GM12878 (cell line): Measurements from ENCODE around the gene VTN. TPM values are rescaled to one million over a fixed set of nuclear protein-coding genes. Genes with fewer than 3 reads are reported as not detected.

Experiments
- ATAC-seq: fragments of 200-7000 bp; cut with Tn5 transposase; 3 replicates; pipeline ENCODE4 v1.9.1; 2020; ENCODE audit warnings: mild to moderate bottlenecking, moderate library complexity
- BruUV-seq: library from RNA; stranded (reverse); fragments of 400-500 nt; replicated peaks from 2 replicates; lab custom pipeline; 2021; lab: Mats Ljungman, UMichigan
- CTCF ChIA-PET: fragments of 300-600 bp; sonication (Branson Sonifier 250); formaldehyde crosslinking; extraction: SDS; loops from one replicate; lab custom pipeline; 2021; ENCODE audit warnings: inconsistent platforms; lab: Yijun Ruan, JAX
- POLR2A ChIA-PET: fragments of 350-600 bp; formaldehyde crosslinking; extraction: SDS; loops from one replicate; lab custom pipeline; 2021; ENCODE audit warnings: inconsistent platforms; lab: Charles Lee
- RAD21 ChIA-PET: fragments of 300-600 bp; sonication (Branson Sonifier 250); formaldehyde crosslinking; loops from one replicate; lab custom pipeline; 2023; ENCODE audit warnings: antibody characterized with exemption; ENCODE audit not compliant: unreplicated experiment; lab: Charles Lee
- SMC1A ChIA-PET: fragments of 300-600 bp; sonication (Branson Sonifier 250); formaldehyde crosslinking; loops from one replicate; lab custom pipeline; 2023; ENCODE audit not compliant: unreplicated experiment, uncharacterized antibody; lab: Charles Lee
- DNase-seq: peaks from one replicate; pipeline ENCODE4 v3.0.0-alpha.2; 2011; ENCODE audit warnings: low read depth, low spot score
- FAIRE-seq: peaks from 3 replicates; lab custom pipeline; 2011; peaks lifted over from hg19 to GRCh38; lab: Jason Lieb, UNC
- H2AFZ ChIP-seq: 2 replicates; pipeline ENCODE4 v1.6.0; 2011; ENCODE audit warnings: low read depth, low read length, control low read depth; ENCODE audit not compliant: control insufficient read depth
- H3K27ac ChIP-seq: 2 replicates; pipeline ENCODE4 v1.5.1; 2011; ENCODE audit warnings: control low read depth; ENCODE audit not compliant: control insufficient read depth, insufficient read depth
- H3K27me3 ChIP-seq, 2 experiments: replicated peaks in 1 of 2; 2 replicates each; pipeline versions ENCODE4 v1.6.0 to v1.6.1; 2011; ENCODE audit warnings: low read length in 1 of 2; ENCODE audit not compliant: control insufficient read depth in 2 of 2, insufficient read depth in 2 of 2
- H3K36me3 ChIP-seq, 2 experiments: 2 replicates each; pipeline ENCODE4 v1.5.1; 2011; ENCODE audit warnings: low read length in 1 of 2; ENCODE audit not compliant: control insufficient read depth in 2 of 2, insufficient read depth in 2 of 2
- H3K4me1 ChIP-seq: 2 replicates; pipeline ENCODE4 v1.6.1; 2011; ENCODE audit warnings: mild to moderate bottlenecking, low read length, moderate library complexity, mixed read lengths; ENCODE audit not compliant: control insufficient read depth, insufficient read depth
- H3K4me2 ChIP-seq: 2 replicates; pipeline ENCODE4 v1.6.0; 2011; ENCODE audit warnings: control low read depth; ENCODE audit not compliant: control insufficient read depth, insufficient read depth
- H3K4me3 ChIP-seq: fragments of 200-600 bp; sonication (generic); 2 replicates; pipeline ENCODE4 v1.5.1; 2016
- H3K79me2 ChIP-seq: 2 replicates; pipeline ENCODE4 v1.6.0; 2011; ENCODE audit warnings: low read length; ENCODE audit not compliant: control insufficient read depth, insufficient read depth
- H3K9ac ChIP-seq: 2 replicates; pipeline ENCODE4 v1.8.0; 2011; ENCODE audit warnings: low read length, control low read depth, mixed read lengths; ENCODE audit not compliant: control insufficient read depth, insufficient read depth
- H3K9me3 ChIP-seq: replicated peaks from 3 replicates; pipeline ENCODE4 v1.5.1; 2011; ENCODE audit warnings: mild to moderate bottlenecking, low read length; ENCODE audit not compliant: control insufficient read depth, insufficient read depth
- H4K20me1 ChIP-seq: 2 replicates; pipeline ENCODE4 v1.6.0; 2011; ENCODE audit not compliant: control insufficient read depth, insufficient read depth
- CHD2 ChIP-seq: IDR thresholded peaks from 2 replicates; pipeline ENCODE4 v1.6.1; 2011; ENCODE audit warnings: low read depth, low read length, improper control_type of control experiment, borderline replicate concordance
- CTCF ChIP-seq, 3 experiments: IDR thresholded peaks in 2 of 3; conservative IDR thresholded peaks in 1 of 3; 2 replicates each; pipeline ENCODE4 v1.5.1; 2011; ENCODE audit warnings: low read depth in 3 of 3, low read length in 3 of 3, mild to moderate bottlenecking in 3 of 3, control low read depth in 2 of 3, moderate library complexity in 2 of 3, inconsistent platforms in 1 of 3, mixed read lengths in 1 of 3; ENCODE audit not compliant: control insufficient read depth in 2 of 3, insufficient read depth in 1 of 3; ENCODE audit errors: extremely low read depth in 1 of 3
- DPF2 ChIP-seq: fragments of 450-650 bp; IDR thresholded peaks from 2 replicates; pipeline ENCODE4 v1.6.1; 2017; ENCODE audit warnings: mild to moderate bottlenecking
- HDAC6 ChIP-seq: fragments of 200-600 bp; sonication (generic); IDR thresholded peaks from one replicate; pipeline ENCODE4 v1.8.0; 2017; ENCODE audit warnings: antibody characterized with exemption; ENCODE audit not compliant: unreplicated experiment
- MYB ChIP-seq: fragments of 150-350 bp; IDR thresholded peaks from 2 replicates; pipeline ENCODE4 v1.6.1; 2014; ENCODE audit warnings: mild to moderate bottlenecking, low read depth, low read length, borderline replicate concordance
- PAX5 ChIP-seq: IDR thresholded peaks from 2 replicates; pipeline ENCODE4 v1.6.1; 2011; ENCODE audit warnings: low read depth, low read length, borderline replicate concordance
- POLR2A ChIP-seq: IDR thresholded peaks from 2 replicates; pipeline ENCODE4 v1.6.1; 2011; ENCODE audit warnings: low read depth, mild to moderate bottlenecking, low read length
- RB1 ChIP-seq: fragments of 450-650 bp; formaldehyde crosslinking; IDR thresholded peaks from 2 replicates; pipeline ENCODE4 v1.6.1; 2017; ENCODE audit warnings: mild to moderate bottlenecking, borderline replicate concordance
- RELA ChIP-seq: fragments of 450-650 bp; IDR thresholded peaks from 2 replicates; pipeline ENCODE4 v1.8.0; 2014; ENCODE audit warnings: borderline replicate concordance; ENCODE audit not compliant: partially characterized antibody
- SMAD5 ChIP-seq: IDR thresholded peaks from 2 replicates; pipeline ENCODE4 v1.6.1; 2016; ENCODE audit warnings: antibody characterized with exemption, low read depth
- TCF7 ChIP-seq: IDR thresholded peaks from 2 replicates; pipeline ENCODE4 v1.6.1; 2014; ENCODE audit warnings: antibody characterized with exemption, borderline replicate concordance
- ZNF384 ChIP-seq: IDR thresholded peaks from 2 replicates; pipeline ENCODE4 v1.6.1; 2012; ENCODE audit warnings: low read depth, mild to moderate bottlenecking, low read length, improper control_type of control experiment, borderline replicate concordance
- WGBS: methylation state at CpG from one replicate; pipeline ENCODE4 v1.1.6; 2016; ENCODE audit warnings: low lambda C conversion rate; ENCODE audit not compliant: insufficient replicate concordance, insufficient coverage; ENCODE audit errors: missing lambda C conversion rate; 5-methylcytosine and 5-hydroxymethylcytosine counted together
- in situ Hi-C: fragments of 300-500 bp; cut with MboI; formaldehyde crosslinking; loops from 9 replicates; pipeline ENCODE4 v1.14.3; 2018; ENCODE audit warnings: mixed read lengths
- intact Hi-C: fragments of 100-400 bp; cut with micrococcal nuclease; formaldehyde crosslinking; loops from one replicate; pipeline ENCODE4 v1.14.2; 2022; ENCODE audit not compliant: unreplicated experiment
- polyA plus RNA-seq, 11 experiments: library from polyadenylated mRNA; depleted of rRNA in 4 of 11; unstranded in 6 of 11; stranded (reverse) in 5 of 11; fragments of >200 nt; fragmentation: Nextera tagmentation in 4 of 11; fragmentation: Illumina TruSeq in 1 of 11; extraction: Ambion mirVana in 4 of 11; extraction: Trizol in 1 of 11; gene quantifications; 1 replicate in 1 of 11; 2 replicates in 10 of 11; pipeline versions ENCODE4 v1.2.1 to v1.2.3, GENCODE V29; 2011 to 2016; ENCODE audit warnings: inconsistent platforms in 2 of 11, missing spikeins in 2 of 11, low read depth in 1 of 11
- total RNA-seq, 4 experiments: library from RNA; depleted of rRNA in 3 of 4; stranded (reverse); fragments of >200 nt in 3 of 4; fragmentation: Illumina TruSeq in 1 of 4; extraction: Trizol in 1 of 4; gene quantifications; 2 replicates each; pipeline versions ENCODE4 v1.2.1 to v1.2.3, GENCODE V29; 2013 to 2021
- TF ChIP-seq, protein P1 (sequence below): fragments of 150-350 bp; IDR thresholded peaks from 2 replicates; pipeline ENCODE4 v1.6.1; 2014; ENCODE audit warnings: mild to moderate bottlenecking, low read depth, low read length

The VTN gene
- total and polyA plus RNA-seq, 10 of the 15 experiments (the other 5 are each of a cell fraction or from before 2014, with no cell fraction given) = 0.04 to 1.3 (median 0.13) TPM; not detected in 5

- SMC1A ChIA-PET = interaction anchor here (0.9 kb wide), 1 partner anchor 11 kb away, joined by 4 read pairs; the partner anchor contains the start of gene POLDIP2
- in situ Hi-C loops (no loop called here), intact Hi-C loops (no loop called here)
- Histone ChIP-seq H3K4me3 (no peak overlapping the region), H3K79me2 (peaks cover 2% of the 10 kb centered on the region; the same call in 1 of the 2 replicates), H3K27me3 (no peaks in the 10 kb centered on the region), H4K20me1 (peaks cover 3% of the 10 kb centered on the region; the same call in 1 of the 2 replicates), H3K9me3 (no peaks in the 10 kb centered on the region), H3K4me1 (peaks cover 7% of the 10 kb centered on the region), H3K9ac (no peak overlapping the region), H2AFZ (no peak overlapping the region), H3K27ac (no peak overlapping the region), H3K4me2 (no peak overlapping the region), H3K36me3 (no peaks in the 10 kb centered on the region; a peak in 1 of 4 replicates)
- DNase-seq = no peak
- BruUV-seq = no TSS peak
- ATAC-seq = no peak
- FAIRE-seq = no peak
- CTCF ChIA-PET = interaction anchor here (1.2 kb wide), 1 partner anchor 48 kb away, joined by 4 read pairs; no protein-coding TSS in a partner anchor
- POLR2A ChIA-PET = interaction anchor here (2.1 kb wide), 1 partner anchor 12 kb away, joined by 8 read pairs; the partner anchor contains the start of gene POLDIP2
- no peak for TF ChIP-seq HDAC6
- TF ChIP-seq POLR2A = peak; percentile 15; the same call in 1 of the 2 replicates
- RAD21 ChIA-PET = no interaction called here
- whole genome bisulfite sequencing = 88% methylated on average over 23 of the region's 23 CpGs
Measured at GRCh38 chr17:28368915-28369683, 1.0 kb downstream of the VTN start.

DNA sequence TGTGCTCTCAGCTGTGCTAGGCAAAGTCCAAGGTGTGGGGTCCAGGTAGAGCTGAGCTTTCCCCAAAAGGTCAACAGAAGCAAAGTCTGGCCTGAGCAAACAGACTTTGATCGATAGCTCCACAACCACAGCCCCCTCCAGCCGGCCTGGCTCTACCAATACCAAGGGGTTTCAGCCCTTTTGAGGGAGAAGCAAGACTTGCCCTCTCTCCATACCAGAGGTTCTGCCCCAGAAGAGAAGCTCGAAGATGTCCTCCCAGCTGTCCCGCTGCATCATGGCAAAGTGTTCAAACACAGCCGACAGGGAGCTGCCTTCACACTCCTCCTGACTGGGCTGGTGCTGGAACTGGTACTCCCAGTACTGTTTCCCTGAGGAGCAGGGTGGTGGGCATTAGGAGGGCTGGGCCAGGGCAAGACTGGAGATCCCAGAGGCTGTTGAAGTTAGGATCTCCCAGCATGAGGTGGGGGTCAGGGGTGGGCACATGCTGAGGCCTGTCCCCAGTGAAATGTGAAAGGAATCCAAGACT, 1.7 kb downstream of the VTN start:
- H3K27me3 ChIP-seq = no peaks in the 10 kb centered on the region
- no TSS peak for BruUV-seq
- H3K4me1 ChIP-seq = peaks cover 7% of the 10 kb centered on the region
- no peak for DNase-seq
- no peak for ATAC-seq
- H2AFZ ChIP-seq = no peak overlapping the region
- no peaks in the 10 kb centered on the region for H3K9me3 ChIP-seq
- SMC1A ChIA-PET = interaction anchor here (0.9 kb wide), 1 partner anchor 10 kb away, joined by 4 read pairs; the partner anchor contains the start of gene POLDIP2
- peaks cover 3% of the 10 kb centered on the region; the same call in 1 of the 2 replicates for H4K20me1 ChIP-seq
- H3K79me2 ChIP-seq = peaks cover 2% of the 10 kb centered on the region; the same call in 1 of the 2 replicates
- POLR2A ChIA-PET = interaction anchor here (2.1 kb wide), 1 partner anchor 11 kb away, joined by 8 read pairs; the partner anchor contains the start of gene POLDIP2
- intact Hi-C loops (no loop called here), in situ Hi-C loops (no loop called here)
- CTCF ChIA-PET = no interaction called here
- no peak overlapping the region for H3K4me3 ChIP-seq
- no peak overlapping the region for H3K27ac ChIP-seq
- no peaks in the 10 kb centered on the region; a peak in 1 of 4 replicates for H3K36me3 ChIP-seq
- no peak overlapping the region for H3K9ac ChIP-seq
- RAD21 ChIA-PET = no interaction called here
- 56% methylated on average over 5 of the region's 5 CpGs for WGBS
- H3K4me2 ChIP-seq = no peak overlapping the region
- FAIRE-seq = no peak
- no peak for TF ChIP-seq MYB
- no peak for TF ChIP-seq PAX5
- no peak for TF ChIP-seq TCF7
- TF ChIP-seq CHD2 = no peak
- no peak for TF ChIP-seq RELA
- TF ChIP-seq, protein P1, sequence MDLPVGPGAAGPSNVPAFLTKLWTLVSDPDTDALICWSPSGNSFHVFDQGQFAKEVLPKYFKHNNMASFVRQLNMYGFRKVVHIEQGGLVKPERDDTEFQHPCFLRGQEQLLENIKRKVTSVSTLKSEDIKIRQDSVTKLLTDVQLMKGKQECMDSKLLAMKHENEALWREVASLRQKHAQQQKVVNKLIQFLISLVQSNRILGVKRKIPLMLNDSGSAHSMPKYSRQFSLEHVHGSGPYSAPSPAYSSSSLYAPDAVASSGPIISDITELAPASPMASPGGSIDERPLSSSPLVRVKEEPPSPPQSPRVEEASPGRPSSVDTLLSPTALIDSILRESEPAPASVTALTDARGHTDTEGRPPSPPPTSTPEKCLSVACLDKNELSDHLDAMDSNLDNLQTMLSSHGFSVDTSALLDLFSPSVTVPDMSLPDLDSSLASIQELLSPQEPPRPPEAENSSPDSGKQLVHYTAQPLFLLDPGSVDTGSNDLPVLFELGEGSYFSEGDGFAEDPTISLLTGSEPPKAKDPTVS = no peak
- TF ChIP-seq ZNF384 = no peak
- TF ChIP-seq CTCF (IDR thresholded peaks at IDR 0.05 in 2 of 3, conservative IDR thresholded peaks at IDR 0.05 in 1 of 3; ENCODE audit: control insufficient read depth in 2 of 3, extremely low read depth in 1 of 3, insufficient read depth in 1 of 3, low read depth in 3 of 3, low read length in 3 of 3) = no peak
- TF ChIP-seq DPF2 = no peak
- TF ChIP-seq SMAD5 = no peak
- no peak for TF ChIP-seq RB1
